Lung microvascular endothelial cell (primary cell): ENCODE results near the gene RAB8B. TPM values are rescaled to one million over a fixed set of nuclear protein-coding genes. Genes with fewer than 3 reads are reported as not detected.

Source experiments
- DNase-seq, 2 donors: peaks; one replicate each; pipeline versions ENCODE4 v3.0.0 to v3.0.0-alpha.2; 2010; ENCODE audit warnings: low read depth in 2 of 2
- total RNA-seq: library from RNA; depleted of rRNA; stranded (reverse); fragments of >200 nt; gene quantifications from 2 replicates; pipeline ENCODE4 v1.2.1, GENCODE V29; 2014

Gene RAB8B
- total RNA-seq, 1 donor from 2014 or later: 54.6 TPM

DNA sequence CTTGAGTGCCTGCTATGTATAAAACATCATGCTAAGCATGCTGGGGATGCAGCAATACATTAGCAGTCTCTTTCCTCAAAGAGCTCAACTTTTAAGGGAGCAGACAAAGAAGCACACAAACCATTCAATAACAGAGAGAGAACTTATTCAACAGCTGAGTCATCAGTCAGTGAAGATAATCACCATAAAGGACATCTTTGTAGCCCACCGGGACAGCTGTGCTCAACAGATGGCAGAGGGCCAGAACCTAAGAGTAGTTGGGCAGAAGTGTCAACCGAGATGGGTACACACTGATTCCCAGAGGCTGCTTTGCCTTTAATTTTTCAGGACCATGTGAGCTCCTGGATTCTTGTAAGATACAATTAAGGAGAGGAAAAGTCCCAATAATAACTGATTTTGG lies 4.2 kb upstream of the RAB8B start:
- DNase-seq: no peak

DNA sequence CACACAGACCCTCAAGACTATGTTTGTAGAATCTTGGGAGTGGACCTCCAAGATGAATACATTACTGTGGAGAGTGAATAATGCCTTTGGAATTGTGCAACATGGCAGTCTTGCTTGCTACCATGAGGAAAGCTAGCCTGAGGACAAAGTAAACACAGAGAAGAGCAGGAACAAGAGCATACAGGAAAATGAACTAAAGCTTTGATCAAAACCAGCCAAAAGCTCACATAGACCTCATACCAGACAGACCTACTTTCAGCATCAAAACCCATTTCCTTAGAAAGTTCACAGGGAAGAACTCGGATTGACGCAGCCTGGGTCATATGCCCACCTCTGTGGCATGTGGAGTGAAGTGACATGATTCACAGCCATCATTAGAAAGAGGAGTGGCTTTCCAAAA lies 3.3 kb upstream of the RAB8B start:
- DNase-seq: no peak

DNA sequence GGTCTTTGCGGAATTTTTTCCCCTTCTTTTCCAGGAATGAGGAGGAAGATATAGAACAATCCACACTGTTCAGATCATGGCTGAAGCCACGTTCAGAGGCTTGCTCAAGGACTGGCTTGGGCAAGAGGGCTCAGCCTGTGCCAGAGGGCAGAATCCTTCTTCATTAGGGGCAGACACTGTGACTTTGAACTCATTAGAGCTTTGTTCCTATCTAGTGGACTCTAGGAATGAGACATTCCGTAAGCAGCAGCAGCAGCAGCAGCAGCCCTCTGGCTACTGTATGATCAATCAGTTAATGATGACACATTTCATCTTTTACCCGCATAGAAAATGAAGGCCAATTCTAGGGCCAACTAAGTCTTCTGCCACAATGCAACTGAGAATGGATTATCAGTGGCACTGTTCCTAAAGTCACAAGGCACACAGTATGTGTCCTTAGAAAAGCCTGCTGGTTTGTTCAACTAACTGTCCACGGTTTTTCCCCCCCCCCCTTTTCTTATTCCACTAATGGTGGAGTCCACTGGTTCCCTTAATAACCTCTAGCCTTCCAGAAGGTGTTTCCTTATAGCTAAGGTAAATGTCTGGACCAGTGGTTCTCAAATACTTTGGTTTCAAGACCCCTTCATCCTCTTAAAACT lies 1.7 kb upstream of the RAB8B start:
- DNase-seq: no peak

DNA sequence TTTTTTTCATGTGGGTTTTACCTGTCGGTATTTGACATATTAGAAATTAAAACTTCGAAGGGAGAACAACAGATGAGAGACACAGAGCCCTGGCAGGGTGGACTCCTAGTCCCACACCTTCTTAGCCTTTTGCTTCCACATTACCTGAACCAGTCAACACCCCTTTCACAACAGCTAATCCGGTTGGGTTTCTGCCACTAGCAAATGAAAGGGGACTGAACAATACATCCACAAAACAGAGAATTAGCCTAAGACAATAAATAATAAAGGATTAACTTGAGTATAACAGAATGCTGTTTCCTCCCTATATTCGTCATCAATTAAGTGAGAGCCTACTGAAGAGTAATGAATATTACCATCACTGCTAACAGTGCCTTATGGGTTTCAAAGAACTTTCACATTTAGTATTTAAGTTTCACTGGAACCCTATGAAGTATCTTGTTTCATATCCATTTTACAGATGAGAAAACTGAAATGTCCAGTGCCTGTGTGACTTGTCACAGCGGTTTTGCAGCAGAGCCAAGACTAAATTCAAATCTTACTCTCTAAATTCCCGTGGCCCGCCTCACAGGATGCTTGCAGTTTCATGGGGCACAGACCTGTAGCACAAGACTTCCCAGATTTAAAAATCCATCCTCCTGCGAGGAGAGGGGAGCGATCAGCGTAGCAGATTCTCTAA lies 1.0 kb upstream of the RAB8B start:
- DNase-seq: no peak

GRCh38 chr15:63189941-63190768 lies 749 bp downstream of the RAB8B start:
- DNase-seq: peak in 1 of 2 donors; percentile 33

GRCh38 chr15:63190769-63191649 lies 1.6 kb downstream of the RAB8B start:
- DNase-seq: peak in 1 of 2 donors; percentile 33

DNA sequence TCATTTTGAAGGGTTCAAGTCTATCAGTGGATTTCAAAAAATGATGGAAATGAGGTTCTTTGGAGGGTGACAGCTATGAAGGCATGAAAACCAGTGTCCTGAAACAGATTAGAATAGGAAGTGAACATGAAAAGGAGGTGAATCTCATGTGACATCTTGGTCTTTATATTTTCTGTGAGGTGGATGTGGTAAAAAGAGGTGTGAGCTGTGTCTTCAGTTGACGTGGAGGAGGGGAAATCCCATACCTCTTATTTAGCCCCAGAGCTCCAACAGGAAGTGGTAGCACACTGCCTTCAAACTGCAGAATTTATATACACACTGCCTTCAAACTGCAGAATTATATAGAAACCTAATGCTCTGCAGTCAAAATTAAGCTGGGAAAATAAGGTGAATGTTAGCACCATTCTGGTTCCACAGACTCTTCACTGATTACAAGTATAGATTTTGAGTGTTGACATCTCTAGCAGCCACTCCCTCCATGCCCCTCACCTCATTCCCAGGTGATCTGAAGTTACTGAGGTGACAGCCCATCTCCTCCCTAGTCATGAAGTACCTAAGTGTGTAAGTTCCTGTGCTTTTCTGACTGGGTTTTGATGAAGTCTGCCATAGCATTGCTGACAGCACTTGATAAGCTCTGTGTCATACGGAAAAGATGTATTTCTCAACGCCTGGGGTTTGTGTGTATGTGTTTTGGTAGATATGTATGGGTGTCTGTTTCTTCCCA lies 2.7 kb downstream of the RAB8B start:
- no peak for DNase-seq

DNA sequence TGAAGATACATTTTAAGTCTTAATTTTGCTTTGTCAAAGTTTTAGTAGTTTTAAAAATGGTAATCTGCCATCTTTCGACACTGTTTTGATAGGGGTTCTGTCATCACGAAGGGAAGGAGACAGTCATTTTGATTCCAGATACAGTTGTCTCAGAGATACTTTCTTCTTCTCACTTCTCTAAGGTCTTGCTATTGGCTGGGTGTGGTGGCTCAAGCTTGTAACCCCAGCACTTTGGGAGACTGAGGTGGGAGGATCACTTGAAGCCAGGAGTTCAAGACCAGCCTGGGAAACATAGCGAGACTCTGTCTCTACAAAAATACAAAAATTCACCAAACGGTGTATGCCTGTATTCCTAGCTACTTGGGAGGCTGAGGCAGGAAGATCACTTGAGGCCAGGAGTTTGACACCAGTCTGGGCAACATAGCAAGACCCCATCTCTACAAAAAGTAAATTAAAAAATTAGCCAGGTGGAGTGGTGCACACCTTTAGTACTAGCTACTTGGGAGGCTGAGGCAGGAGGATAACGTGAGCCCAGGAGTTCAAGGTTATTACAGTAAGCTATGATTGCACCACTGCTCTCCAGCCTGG lies 3.3 kb downstream of the RAB8B start:
- DNase-seq: no peak

GRCh38 chr15:63194302-63194701 lies 4.9 kb downstream of the RAB8B start:
- no peak for DNase-seq

GRCh38 chr15:63194880-63195568 lies 5.6 kb downstream of the RAB8B start:
- no peak for DNase-seq

GRCh38 chr15:63195569-63196015 lies 6.2 kb downstream of the RAB8B start:
- no peak for DNase-seq

GRCh38 chr15:63196842-63197241 lies 7.4 kb downstream of the RAB8B start:
- no peak for DNase-seq

DNA sequence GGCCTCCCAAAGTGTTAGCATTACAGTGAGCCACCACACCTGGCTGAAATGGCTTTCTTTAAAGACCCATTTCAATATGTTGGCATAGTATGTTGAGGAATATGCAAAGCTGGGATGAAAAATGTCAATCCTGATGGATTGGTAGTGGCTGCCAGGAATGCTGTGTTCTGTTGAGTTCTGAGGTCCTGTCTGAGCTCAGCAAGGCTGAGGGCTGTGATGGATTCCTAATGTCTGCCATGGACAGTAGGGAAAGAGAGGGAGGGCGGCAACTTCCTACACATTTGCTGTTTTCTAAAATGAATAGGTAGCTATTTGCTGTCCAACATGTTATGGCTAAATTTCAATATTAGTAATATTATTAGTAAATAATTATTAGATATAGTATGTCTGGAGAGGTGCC lies 8.2 kb downstream of the RAB8B start:
- DNase-seq: no peak

- no peak for DNase-seq
These were observed 9.2 kb downstream of the RAB8B start for GRCh38 chr15:63198371-63199250.

DNA sequence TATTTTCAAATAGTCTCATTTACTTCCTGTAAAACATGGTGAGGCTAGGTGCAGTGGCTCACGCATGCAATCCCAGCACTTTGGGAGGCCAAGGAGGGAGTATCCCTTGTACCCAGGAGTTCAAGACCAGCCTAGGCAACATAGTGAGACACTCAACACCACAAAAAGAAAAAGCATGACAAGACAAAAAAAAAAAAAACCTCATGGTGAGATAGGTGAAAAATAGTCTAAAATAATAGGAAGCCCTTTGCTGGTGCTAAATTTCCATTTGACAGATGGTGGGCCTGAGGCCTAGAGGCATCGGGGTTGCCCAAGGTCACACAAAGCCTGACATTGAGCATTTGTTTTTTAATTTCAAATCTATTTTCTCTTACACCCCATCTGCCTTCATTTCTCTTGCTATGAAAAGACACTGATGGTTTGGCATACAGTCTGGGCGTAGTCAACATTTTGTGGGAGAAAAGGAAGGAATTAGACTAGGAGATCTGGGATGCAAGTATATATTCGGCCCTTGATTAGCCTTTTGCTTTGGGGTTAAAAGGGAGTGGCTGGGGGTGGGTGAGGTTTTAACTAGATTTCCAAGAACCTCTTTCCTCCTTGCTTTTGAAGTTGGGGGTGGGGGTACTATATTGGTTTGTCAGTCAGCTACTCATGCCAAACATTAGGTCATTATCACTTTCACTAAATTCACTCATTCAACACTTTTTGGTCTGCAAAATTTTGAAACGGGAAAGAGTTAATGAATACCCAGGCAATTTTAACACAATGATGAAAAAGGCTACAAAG lies 11.3 kb downstream of the RAB8B start:
- no peak for DNase-seq

DNA sequence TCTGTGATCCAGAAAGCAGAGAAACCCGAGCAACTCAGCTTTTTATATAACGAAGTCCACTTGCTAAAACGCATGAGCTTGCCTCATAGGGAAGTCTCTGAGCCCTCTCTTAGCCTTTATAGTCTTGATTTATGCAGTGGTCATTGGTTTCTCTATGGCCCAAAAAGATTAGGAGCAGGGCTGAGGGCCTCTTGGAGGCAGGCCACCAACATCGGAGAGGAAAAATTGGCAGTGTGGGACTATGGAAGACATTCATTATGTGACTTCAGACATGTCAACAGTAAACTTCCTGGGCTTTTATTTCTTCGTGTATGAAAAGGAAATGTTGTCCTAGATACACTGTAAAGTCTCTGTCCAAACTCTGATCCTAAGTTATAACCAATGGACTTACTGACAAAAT lies 13.5 kb downstream of the RAB8B start:
- DNase-seq: peak in 1 of 2 donors; percentile 42

DNA sequence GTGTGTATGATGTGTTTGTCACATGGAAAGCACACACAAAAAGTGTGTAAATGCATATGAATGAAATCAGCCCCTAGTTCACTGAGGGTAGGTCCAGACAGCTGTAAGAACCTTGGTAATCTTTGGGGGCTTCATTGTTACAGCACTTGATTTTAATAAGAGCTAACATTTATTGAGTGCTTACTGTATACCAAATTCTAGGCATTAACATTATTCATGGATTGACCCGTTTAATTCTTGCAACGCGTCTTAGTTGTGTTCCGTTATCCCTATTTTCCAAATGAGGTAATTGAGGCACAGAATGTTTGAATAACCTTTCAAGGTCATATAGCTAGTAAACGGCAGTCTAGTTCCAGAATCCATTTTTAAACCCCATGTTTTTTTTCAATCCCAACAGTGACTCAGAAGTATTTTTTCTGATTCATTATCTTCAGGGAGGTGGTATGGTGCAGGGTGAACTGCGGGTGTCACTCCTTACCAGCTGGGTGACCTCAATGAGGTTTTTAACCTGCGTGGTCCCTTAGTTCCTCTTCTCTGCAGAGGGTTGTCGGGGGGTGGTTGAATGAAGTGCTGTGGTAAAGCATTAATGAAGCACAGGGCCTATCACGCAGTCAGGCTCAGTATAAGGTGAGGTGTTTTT lies 14.2 kb downstream of the RAB8B start:
- peak in 1 of 2 donors; percentile 38 for DNase-seq
